ENCODE results near the gene KIF26B.

DNA sequence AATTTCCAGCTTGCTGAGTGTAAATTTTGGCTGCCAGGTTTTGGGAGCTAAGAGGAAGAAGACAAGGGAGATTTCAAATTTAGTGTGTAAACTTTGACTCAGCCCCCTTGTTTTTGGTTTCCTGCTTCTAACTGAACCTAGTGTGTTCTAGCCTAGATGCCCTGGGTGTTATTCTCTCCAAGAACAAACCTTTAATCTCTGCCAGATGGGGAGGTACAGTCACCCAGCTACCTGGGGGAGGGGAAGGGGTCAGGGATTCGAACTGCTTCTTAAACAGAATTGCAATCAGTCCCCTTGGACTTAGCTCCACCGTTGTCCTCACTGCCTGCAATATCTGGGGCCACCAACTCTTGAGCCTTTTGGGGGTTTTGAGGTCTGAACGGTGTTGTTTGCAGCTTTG, 238.9 kb downstream of the KIF26B start:
- TF ChIP-seq, protein P1, sequence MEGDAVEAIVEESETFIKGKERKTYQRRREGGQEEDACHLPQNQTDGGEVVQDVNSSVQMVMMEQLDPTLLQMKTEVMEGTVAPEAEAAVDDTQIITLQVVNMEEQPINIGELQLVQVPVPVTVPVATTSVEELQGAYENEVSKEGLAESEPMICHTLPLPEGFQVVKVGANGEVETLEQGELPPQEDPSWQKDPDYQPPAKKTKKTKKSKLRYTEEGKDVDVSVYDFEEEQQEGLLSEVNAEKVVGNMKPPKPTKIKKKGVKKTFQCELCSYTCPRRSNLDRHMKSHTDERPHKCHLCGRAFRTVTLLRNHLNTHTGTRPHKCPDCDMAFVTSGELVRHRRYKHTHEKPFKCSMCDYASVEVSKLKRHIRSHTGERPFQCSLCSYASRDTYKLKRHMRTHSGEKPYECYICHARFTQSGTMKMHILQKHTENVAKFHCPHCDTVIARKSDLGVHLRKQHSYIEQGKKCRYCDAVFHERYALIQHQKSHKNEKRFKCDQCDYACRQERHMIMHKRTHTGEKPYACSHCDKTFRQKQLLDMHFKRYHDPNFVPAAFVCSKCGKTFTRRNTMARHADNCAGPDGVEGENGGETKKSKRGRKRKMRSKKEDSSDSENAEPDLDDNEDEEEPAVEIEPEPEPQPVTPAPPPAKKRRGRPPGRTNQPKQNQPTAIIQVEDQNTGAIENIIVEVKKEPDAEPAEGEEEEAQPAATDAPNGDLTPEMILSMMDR (IDR thresholded peaks at IDR 0.05; ENCODE audit: low read depth, low read length) = no peak
- TF ChIP-seq EZH2phosphoT487 (IDR thresholded peaks at IDR 0.05; ENCODE audit: low read depth) = no peak

Data from OCI-LY3 (cell line).